Right cardiac atrium (tissue), 5 donors: ENCODE results near the gene TUBB4B. TPM values are rescaled to one million over a fixed set of nuclear protein-coding genes. Genes with fewer than 3 reads are reported as not detected.
"Not testable (repeated sequence)": the region's sequence is repeated elsewhere in the genome, so short reads cannot be mapped to it uniquely, and the experiment has no call there.

ENCODE experiments used
- ATAC-seq, 2 donors: fragments of 200-7000 bp; cut with Tn5 transposase; one replicate each; pipeline versions ENCODE4 v1.8.0 to v1.9.1; 2020; ENCODE audit warnings: moderate library complexity in 2 of 2, mild to moderate bottlenecking in 1 of 2
- DNase-seq, 3 donors: peaks; one replicate each; pipeline ENCODE4 v3.0.0-alpha.2; 2020
- H3K27ac ChIP-seq: one replicate; pipeline ENCODE4 v1.5.1; 2013; ENCODE audit warnings: mild to moderate bottlenecking, low read length, control low read depth, moderate library complexity
- H3K27me3 ChIP-seq: one replicate; pipeline ENCODE4 v1.6.1; 2013; ENCODE audit not compliant: control insufficient read depth, insufficient read depth
- H3K4me1 ChIP-seq: one replicate; pipeline ENCODE4 v1.6.1; 2013; ENCODE audit warnings: low read length; ENCODE audit not compliant: control insufficient read depth, insufficient read depth
- H3K4me3 ChIP-seq: one replicate; pipeline ENCODE4 v1.5.1; 2013; ENCODE audit warnings: low read length, control low read depth
- H3K9me3 ChIP-seq: one replicate; pipeline ENCODE4 v1.6.1; 2013; ENCODE audit warnings: low read length; ENCODE audit not compliant: control insufficient read depth
- WGBS: extraction: QIAGEN DNeasy Blood & Tissue Kit; methylation state at CpG from one replicate; pipeline ENCODE4 v1.1.7; 2013; 5-methylcytosine and 5-hydroxymethylcytosine counted together
- intact Hi-C, 4 donors: fragments of 100-400 bp; cut with DNase I; formaldehyde crosslinking; loops; one replicate each; pipeline versions ENCODE4 v1.11.0 to v1.14.0; 2022 to 2023
- polyA plus RNA-seq: library from polyadenylated mRNA; stranded (reverse); fragments of 200-250 nt; gene quantifications from one replicate; pipeline ENCODE4 v1.2.3, GENCODE V29; 2013
- total RNA-seq, 4 donors: library from RNA; stranded (reverse); fragmentation: NEBNext Ultra II Directional; extraction: Animal tissue kit (Norgen Biotek cat#: 25700); gene quantifications; one replicate each; pipeline ENCODE4 v1.2.1, GENCODE V29; 2021
- donor health status: healthy with polysubstance abuse.
- donor health status: DM: no; HTN: yes; CAD: no.
- donor health status: DM: no; HTN: no; CAD: no.
- donor health status: DM: no; HTN: yes; CAD: no; lungs with severe emphysema.
- donor health status: DM: yes; HTN: yes; CAD: no.

The TUBB4B gene
- total and polyA plus RNA-seq, 5 donors = 203 to 591 (median 432) TPM

DNA sequence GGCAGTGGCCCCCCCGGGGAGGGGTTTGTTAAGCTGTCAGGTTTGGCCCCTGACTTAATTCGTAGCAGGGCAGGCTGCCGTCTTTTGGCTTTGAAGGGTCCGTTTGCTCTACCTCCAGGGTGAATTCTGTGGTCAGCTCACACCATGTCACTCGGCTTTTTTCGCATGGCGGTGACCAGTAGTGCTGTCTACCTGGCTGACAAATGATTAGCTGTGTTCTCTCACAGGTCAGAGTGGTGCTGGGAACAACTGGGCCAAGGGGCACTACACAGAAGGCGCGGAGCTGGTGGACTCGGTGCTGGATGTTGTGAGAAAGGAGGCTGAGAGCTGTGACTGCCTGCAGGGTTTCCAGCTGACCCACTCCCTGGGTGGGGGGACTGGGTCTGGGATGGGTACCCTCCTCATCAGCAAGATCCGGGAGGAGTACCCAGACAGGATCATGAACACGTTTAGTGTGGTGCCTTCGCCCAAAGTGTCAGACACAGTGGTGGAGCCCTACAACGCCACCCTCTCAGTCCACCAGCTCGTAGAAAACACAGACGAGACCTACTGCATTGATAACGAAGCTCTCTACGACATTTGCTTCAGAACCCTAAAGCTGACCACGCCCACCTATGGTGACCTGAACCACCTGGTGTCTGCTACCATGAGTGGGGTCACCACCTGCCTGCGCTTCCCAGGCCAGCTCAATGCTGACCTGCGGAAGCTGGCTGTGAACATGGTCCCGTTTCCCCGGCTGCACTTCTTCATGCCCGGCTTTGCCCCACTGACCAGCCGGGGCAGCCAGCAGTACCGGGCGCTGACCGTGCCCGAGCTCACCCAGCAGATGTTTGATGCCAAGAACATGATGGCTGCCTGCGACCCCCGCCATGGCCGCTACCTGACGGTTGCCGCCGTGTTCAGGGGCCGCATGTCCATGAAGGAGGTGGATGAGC is 1.4 kb downstream of the TUBB4B start:
- Histone ChIP-seq H3K4me3 (peak overlapping the region; percentile 90), H3K27me3 (no peaks in the 10 kb centered on the region), H3K9me3 (no peaks in the 10 kb centered on the region), H3K27ac (peak overlapping the region; percentile 50), H3K4me1 (peaks cover 3% of the 10 kb centered on the region)
- ATAC-seq (no peak), DNase-seq (no peak)
- intact Hi-C loops = loop anchor here in 1 of 4 donors (10.0 kb wide), 1 partner anchor 1198 kb away; no protein-coding TSS in a partner anchor
- WGBS = 75% methylated on average over 36 of the region's 36 CpGs

DNA sequence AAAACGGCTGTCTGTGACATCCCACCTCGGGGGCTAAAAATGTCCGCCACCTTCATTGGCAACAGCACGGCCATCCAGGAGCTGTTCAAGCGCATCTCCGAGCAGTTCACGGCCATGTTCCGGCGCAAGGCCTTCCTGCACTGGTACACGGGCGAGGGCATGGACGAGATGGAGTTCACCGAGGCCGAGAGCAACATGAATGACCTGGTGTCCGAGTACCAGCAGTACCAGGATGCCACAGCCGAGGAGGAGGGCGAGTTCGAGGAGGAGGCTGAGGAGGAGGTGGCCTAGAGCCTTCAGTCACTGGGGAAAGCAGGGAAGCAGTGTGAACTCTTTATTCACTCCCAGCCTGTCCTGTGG is 2.2 kb downstream of the TUBB4B start:
- H3K27ac ChIP-seq, H3K4me1 ChIP-seq, H3K27me3 ChIP-seq, DNase-seq, ATAC-seq, H3K9me3 ChIP-seq, H3K4me3 ChIP-seq: not testable (repeated sequence)
- intact Hi-C loops = loop anchor here in 1 of 4 donors (10.0 kb wide), 1 partner anchor 1198 kb away; no protein-coding TSS in a partner anchor
- 92% methylated on average over 18 of the region's 18 CpGs for WGBS

DNA sequence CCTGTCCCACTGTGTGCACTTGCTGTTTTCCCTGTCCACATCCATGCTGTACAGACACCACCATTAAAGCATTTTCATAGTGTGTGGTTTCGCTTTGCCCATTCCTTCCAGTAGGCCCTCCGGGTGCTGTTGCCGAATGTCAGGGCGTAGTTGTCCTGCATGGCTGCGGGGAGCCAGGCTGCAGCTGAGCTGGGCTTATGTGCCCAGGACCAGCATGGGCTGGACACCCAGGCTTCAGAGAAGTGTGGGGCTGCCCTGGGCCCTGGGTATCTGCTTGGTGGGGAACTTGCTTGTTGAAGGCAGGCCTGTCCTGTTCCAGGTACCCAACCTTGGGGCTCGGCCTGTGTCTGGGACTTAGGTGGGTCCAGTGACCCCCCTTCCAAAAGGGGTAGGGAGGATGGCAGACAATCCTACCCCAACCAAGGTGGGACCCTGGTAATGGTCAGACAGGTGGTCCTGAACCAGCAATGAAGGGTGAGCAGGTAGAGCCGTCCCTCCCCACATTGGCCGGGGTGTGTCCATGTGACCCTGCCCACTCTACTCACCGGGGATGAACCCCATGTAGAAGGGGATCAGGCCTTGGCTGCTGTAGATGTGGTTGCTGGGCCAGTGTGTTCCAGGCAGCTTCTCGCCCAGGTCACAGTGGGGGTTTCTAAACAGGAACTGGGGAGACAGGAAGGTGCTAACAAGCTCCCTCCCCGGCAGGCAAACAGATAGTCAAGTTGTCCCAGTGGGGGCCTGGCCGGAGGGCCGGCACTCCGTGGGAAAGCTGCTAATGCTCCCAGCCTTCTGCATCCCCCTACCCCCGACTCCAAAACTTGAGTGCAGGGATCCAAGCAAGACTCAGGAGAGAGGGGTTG is 2.8 kb downstream of the TUBB4B start:
- Histone ChIP-seq H3K27me3 (no peaks in the 10 kb centered on the region), H3K4me3 (no peak overlapping the region), H3K4me1 (peaks cover 3% of the 10 kb centered on the region), H3K27ac (no peak overlapping the region), H3K9me3 (no peaks in the 10 kb centered on the region)
- DNase-seq (peak in 1 of 3 donors; percentile 18), ATAC-seq (no peak)
- WGBS = 62% methylated on average over 15 of the region's 15 CpGs
- intact Hi-C loops = loop anchor here in 1 of 4 donors (10.0 kb wide), 1 partner anchor 1199 kb away; no protein-coding TSS in a partner anchor

DNA sequence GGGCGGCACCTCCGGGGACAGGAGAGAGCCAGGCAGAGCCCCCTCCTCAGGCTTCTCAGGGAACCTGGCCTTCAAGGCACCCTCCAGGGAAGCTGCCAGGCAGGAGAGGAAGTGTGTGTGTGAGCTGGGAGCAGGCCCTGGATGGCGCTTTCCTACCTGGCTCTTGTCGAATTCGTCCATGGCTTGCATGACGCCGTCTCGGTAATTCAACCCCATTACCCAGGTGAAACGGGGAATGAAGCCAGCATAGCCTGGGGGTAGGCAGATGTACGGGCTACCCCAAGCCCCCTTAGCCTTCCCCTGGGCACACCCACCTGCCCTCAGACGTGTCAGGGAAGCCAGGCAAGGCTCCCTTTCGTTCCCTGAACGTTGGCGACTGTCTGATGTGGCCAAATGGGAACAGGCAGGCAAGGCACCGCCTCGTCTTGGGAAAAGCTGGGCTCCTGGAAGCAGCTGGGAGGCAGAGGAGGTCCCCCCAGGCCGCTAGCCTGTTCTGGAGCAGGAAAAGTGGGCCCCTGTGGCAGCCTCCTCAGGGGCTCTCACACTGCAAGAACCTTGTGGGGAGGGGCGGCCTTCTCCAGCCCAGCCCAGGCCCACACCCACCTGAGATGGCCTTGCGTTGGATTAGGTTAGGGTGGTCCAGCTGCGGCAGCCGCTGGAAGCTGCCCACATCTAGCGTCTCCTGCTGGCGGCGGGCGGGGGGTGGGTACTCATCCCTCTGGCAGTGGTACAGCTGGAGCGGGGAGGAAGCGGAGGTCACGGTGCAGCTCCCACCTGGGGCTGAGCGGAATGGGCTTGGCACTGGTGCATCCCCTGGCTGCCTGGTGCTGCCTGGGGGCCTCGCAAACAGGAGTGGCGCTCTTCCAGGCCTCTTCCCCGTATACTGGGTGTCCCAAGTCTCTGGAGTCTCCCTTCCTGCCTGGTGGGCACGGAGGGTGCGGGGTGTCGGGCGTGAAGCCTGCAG is 3.7 kb downstream of the TUBB4B start:
- DNase-seq = no peak
- intact Hi-C loops = loop anchor here in 1 of 4 donors (10.0 kb wide), 1 partner anchor 1200 kb away; no protein-coding TSS in a partner anchor
- H3K4me1 ChIP-seq = peaks cover 3% of the 10 kb centered on the region
- H3K27me3 ChIP-seq = no peaks in the 10 kb centered on the region
- no peak overlapping the region for H3K4me3 ChIP-seq
- H3K27ac ChIP-seq = no peak overlapping the region
- 64% methylated on average over 36 of the region's 36 CpGs for WGBS
- no peak for ATAC-seq
- no peaks in the 10 kb centered on the region for H3K9me3 ChIP-seq

DNA sequence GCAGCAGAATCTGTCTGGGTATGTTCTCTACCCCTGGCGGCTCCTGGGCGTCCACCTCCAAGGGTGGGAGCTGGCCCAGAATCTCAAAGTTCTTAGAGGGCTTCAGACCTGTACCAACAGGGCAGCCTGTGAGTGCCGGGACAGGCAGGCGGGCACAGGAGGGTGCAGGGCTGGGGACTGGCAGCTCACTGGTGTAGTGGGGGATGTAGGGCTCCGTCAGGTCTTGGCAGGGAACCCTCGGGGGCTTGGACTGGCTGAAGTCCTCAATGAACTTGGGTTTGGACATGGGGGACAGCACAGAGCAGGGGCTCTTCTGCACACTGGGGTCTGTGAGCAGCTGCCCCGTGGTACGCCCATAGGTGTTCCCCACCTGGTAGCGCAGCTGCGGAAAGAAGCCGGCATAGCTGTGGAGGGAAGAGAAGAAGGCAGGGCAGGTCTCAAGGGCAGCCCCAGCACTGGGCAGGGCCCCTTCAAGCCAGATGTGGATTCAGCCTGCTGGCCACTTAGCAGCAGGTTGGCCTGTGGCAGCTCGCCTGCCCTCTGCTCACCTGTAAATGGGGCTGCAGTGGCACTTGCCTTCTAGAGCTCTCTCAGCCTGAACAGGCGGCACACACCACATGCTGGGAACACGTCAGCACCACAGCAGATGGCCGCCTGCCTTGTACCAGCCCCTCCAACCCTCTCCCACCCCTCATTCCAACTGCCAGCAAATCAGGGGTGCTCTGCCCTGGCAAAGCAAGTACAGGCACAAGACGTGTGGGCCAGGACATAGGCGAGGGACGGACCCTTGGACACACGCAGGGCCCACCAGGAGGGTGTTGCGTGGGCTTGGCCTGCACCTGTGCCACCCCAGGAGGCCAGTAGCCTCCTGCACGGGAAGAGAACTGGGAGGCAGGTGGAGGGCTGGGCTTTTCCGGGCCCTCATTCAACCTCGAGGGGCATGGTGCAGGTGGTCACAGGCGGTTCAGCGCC is 4.6 kb downstream of the TUBB4B start:
- H3K4me3 ChIP-seq = no peak overlapping the region
- no peaks in the 10 kb centered on the region for H3K9me3 ChIP-seq
- DNase-seq (no peak), ATAC-seq (no peak)
- no peak overlapping the region for H3K27ac ChIP-seq
- peaks cover 7% of the 10 kb centered on the region for H3K4me1 ChIP-seq
- WGBS = 91% methylated on average over 25 of the region's 25 CpGs
- H3K27me3 ChIP-seq = no peaks in the 10 kb centered on the region
- intact Hi-C loops = loop anchor here in 1 of 4 donors (10.0 kb wide), 1 partner anchor 1201 kb away; no protein-coding TSS in a partner anchor

DNA sequence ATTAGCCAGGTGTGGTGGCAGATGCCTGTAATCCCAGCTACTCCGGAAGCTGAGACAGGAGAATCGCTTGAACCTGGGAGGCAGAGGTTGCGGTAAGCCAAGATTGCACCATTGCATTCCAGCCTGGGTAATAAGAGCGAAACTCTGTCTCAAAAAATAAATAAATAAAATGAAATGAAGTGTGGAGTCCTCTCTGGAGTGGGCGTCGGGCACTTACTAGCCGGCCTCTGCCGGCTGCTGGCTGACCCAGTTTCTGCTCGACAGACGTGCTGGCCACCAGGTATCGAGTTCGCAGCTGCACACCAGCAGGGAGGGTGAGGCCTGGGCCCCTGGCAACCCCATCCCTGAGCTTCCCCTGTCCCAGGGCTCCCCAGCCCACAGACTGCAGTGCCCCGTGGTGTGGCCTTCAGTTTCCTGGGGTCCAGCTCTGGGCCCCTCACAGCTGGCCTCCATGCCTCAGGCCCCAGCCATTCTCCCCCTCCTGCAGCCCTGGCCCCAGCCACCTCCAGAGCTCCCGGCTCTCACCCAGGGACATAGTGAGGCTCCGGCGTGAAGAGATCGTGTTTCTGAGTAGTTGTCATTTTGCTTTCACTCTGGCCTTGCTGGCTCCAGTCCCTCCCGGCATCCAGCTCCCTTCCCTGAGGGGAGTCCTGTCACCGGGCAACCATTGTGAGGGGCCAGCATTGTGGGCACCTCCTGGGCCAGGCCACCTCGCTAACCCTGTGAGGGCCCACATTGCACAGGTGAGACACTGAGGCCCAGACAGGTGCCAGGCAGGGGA is 6.2 kb downstream of the TUBB4B start:
- DNase-seq = no peak

DNA sequence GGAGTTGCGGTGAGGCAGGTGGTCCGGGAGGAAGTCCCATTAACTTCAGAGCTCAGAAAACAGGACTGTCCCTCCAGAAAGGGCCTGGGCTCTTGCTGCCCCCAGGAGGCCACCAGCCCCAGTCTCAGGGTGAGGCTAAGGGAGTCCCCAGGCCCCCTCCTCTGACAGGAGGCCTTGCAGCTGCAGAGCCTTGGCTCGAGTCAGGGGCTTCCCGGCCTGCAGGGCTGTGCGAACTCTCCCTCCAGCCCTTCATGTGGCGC is 6.8 kb downstream of the TUBB4B start:
- Histone ChIP-seq H3K9me3 (no peaks in the 10 kb centered on the region), H3K4me3 (no peak overlapping the region), H3K27me3 (no peaks in the 10 kb centered on the region), H3K27ac (no peak overlapping the region), H3K4me1 (peaks cover 4% of the 10 kb centered on the region)
- intact Hi-C loops = loop anchor here in 1 of 4 donors (10.0 kb wide), 1 partner anchor 1203 kb away; no protein-coding TSS in a partner anchor
- 81% methylated on average over 6 of the region's 6 CpGs for WGBS
- ATAC-seq (no peak), DNase-seq (no peak)

More for the DNA sequence above, 6.2 kb downstream of the TUBB4B start:
- H3K4me3 ChIP-seq = no peak overlapping the region
- WGBS = 73% methylated on average over 20 of the region's 20 CpGs
- no peaks in the 10 kb centered on the region for H3K9me3 ChIP-seq
- no peaks in the 10 kb centered on the region for H3K27me3 ChIP-seq
- peaks cover 5% of the 10 kb centered on the region for H3K4me1 ChIP-seq
- ATAC-seq = no peak
- peak overlapping the region; percentile 22 for H3K27ac ChIP-seq
- intact Hi-C loops = loop anchor here in 1 of 4 donors (10.0 kb wide), 1 partner anchor 1203 kb away; no protein-coding TSS in a partner anchor

DNA sequence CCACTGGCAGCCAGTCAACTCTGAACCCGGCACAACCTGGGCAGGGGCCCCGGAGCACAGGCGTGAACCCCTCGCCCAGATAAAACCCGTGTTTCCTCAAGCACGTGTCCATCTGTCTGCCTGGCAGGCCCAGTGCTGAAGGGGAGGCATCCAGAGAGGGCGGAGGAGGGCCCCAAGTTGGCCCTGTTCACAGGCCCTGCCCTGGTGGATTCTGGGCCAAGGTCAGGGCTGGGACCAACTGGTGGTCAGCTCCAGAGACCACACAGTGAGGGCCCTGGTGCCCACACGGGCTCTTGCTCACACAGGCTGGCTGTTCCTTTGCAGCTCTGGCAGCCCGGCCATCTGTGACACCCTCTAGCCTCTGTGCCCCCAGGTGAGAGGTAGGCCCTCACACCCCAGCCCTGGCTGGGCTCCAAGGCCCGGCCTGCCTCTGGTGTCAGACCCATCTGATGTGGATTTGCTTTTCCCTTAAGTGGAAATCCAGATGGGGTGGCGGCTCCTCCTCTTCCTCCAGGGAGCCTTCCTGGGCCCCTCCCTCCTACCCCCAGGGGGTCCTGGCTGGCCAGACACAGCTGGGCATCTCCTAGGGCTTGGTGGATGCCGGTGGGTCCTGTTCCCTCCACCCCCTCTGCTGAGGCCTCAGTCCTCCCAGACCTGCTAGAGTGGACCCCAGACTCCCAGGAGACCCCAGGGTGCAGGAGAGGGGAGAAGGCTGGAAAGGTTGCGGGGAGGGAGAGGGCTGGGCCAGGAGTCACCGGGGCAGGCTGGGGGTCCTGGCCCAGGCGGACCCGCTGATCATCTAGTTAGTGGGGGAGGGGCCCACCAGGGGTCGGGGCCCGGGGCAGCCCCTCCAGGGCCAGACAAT is 9.5 kb downstream of the TUBB4B start:
- Histone ChIP-seq H3K4me3 (no peak overlapping the region), H3K27ac (peak overlapping the region; percentile 30), H3K27me3 (no peaks in the 10 kb centered on the region), H3K4me1 (peaks cover 7% of the 10 kb centered on the region), H3K9me3 (no peaks in the 10 kb centered on the region)
- no peak for DNase-seq
- 46% methylated on average over 18 of the region's 18 CpGs for WGBS
- intact Hi-C loops = no loop called here
- peak in 1 of 2 donors; percentile 1 for ATAC-seq
